KG1 (cell line): ENCODE data around the gene SULF2.

ENCODE experiments used
- DNase-seq: peaks from one replicate; lab custom pipeline; 2025; lab: John Stamatoyannopoulos, UW

SULF2 gene

GRCh38 chr20:47783828-47784598, 1.3 kb downstream of the SULF2 start:
- DNase-seq, result no peak

- no peak for DNase-seq
Observed at GRCh38 chr20:47782920-47783552, 2.2 kb downstream of the SULF2 start.

DNA sequence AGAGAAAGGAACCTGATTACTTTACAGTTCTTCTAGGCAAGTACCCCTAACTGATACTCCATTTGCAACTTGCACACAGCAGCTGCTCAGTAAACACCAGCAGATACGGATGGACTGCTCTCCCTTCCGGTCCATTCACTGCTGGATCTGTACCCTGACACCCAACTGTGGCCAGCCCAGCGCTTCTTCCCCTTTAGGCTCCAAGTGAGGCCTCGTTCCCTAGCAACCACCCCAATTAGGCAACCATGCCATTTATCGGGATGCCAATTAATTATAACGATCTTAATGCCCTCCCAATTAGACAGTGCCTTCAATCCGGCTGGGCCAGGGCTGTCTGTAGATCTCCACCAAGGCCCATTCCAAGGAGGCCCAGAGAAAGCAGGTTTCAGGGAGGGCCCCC, 3.2 kb downstream of the SULF2 start:
- DNase-seq, result no peak

GRCh38 chr20:47781632-47782031, 3.6 kb downstream of the SULF2 start:
- no peak for DNase-seq

DNA sequence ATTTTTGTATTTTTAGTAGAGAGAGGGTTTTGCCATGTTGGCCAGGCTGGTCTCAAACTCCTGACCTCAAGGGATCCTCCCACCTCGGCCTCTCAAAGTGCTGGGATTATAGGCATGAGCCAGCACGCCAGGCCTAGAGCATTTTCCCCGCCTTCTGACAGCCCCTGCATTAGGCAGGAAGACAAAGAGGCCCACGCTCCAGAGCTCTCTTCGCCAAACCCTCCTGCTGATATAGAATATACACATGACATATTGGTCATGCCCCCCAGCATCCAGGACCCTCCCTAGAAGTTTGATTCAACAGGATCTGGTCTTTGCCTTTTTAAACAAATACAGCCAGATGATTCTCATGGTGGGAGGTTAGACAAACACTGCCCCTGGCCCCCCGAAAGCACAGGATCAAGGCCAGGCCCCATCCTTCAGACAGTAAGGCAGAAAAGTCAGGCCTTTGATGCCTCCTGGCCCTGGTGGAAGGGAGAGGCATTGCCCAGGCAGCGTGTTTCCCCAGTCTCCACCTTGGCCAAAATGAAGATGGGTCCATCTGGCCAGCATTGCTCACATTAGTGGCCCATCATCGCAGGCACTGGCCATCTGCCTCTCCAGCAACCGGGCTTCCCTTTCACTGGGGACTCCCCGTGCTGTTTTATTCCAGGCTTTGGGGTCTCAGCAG, 4.4 kb downstream of the SULF2 start:
- no peak for DNase-seq

DNA sequence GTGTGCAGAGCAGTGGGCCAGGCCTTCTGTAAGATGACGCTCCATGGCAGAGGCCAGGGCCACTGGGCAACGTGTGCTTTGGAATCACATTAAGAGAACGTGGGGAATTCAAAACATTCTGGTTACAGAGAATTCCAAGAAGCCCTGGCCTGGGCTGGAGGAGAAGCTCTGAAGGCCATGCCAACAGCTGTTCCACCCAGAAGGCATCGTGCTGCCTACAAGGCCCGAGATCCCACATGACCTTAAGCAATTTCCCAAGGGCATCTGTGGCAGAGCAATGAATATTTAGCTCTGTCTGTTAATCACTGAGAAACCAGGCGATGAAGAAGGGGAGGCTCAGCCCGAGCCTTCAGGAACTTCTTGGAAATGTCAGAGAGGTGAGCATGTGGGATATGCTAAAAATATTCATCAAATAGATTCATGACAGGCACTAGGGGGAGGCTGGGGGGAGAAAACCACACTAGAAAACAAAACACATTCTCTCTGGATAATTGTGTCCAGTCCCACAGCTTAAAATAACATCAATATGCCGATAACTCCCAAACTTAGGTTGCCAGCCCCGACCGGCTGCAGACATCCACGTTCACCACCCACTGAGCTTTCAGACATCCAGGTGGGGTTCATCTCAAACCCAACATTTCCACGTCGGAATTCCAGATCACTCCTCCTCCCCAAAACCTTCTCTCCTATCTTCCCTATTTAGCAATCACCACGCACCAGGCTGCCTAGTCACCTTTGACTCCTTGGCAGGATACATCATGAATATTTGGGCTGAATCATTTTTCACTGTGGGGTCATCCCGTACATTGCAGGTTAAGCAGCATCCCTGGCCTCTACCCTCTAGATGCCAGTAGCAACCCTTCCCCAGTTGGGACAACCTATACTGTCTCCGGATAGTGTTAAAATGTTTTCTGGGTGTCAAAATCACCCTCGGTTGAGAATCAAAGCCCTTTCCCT, 6.6 kb downstream of the SULF2 start:
- DNase-seq, result no peak

- DNase-seq, result no peak
Observed at GRCh38 chr20:47777220-47777619, 8.1 kb downstream of the SULF2 start.

DNA sequence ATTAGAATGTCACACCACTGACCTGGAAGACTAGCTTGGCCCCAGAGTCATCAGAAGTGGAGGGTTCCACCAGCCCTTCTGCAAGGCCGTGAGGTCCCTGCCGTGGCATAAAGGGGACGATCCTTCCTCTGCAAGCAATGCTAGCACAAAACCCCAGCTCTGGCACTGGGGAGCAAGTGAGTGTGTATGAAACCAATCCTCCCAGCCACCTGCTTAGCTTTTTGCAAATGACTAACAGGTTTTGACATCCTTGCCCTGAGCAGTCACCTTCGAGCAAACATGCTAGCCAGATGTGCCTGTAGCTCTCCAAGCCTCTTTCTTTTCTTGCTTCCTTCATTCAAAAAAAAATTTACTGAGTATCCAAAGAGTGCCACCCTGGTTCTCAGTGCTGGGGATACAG, 8.6 kb downstream of the SULF2 start:
- no peak for DNase-seq

DNA sequence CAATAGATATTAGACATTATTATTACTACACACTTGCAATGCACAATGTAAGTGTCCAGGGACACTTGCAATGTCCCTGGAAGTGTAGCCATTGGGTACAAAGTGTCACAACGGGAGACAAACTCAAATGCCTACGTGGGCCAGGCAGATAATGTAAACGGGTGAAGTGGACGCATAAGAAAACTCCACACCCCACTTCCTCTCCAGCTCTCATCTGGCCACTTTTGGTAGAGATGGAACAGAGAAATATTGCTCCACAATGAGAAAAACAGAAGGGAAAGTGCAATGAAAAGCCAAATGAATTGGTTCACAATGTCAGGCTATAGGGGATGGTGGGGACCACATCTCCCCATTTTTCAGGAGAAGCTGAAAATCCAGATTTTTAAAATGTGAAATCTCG, 9.4 kb downstream of the SULF2 start:
- no peak for DNase-seq

GRCh38 chr20:47775039-47775438, 10.2 kb downstream of the SULF2 start:
- no peak for DNase-seq

DNA sequence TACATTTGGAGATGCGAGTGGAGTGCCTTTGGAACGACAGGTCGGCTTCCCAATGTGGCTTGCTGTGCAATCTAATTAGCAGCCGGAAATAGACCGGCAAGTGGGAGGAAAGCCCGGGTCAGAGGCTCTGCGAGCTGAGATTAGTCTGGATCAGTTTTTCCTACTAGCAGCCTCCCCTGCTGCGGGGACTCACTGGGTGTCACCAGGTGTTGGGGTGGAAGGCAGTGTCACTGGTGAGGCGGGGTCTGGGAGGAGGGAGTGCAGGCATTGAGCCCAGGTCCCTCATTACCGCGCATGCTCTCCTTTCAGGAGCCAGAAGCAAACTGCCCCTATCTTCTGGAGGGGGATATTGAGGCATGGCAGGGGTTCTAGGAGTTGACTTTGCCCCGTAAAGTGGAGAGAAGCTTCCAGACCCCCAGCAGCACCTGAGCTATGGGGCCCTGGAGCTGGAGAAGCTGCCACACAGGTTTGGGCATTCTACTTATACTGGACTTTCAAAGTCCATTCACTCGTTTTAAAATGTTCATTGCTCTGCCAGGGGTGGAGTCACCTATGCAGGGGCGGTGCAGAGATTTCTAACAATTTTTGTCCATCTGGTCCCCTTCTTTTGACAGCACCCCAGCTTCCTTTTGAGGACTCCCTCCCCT, 11.0 kb downstream of the SULF2 start:
- DNase-seq, result no peak

DNA sequence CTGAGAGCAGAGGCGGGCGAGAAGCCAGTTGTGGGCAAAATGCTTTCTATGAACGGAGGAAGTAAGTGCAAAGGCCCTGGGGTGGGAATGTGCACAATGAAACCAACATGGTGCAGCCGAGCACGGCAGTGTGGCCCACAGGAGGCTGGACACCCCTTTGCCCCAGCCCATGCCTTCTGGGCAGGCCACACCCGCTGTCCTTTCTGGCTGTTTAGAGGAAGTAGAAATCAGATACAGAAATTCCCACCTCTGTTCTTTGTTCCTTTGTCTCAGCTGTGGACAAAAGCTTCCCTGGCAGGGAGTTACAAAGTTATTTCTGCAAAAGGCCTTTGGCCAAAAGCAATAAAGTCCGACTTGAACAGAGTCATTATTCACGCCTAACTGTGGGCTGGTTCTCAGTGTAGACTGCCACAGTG, 11.9 kb downstream of the SULF2 start:
- no peak for DNase-seq

DNA sequence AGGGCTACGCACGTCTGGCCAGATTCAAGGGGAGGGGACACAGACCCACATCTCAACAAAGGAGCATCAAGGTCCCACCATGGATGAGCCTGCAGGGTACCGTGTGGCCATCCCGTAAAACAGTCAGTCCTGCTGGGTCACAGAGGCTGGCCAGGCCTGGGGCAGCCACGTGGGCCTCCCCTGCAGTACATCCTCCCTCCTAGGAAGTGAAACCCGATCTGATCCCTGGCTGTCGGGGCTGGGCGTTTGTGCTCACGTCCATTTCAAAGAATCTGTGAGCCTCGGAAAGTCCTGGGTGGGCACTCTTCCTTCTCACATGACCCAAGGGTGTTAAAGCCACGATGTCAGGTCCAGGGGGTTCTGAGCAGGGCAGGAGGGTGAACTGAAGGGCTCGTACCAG, 14.3 kb downstream of the SULF2 start:
- DNase-seq, result no peak

DNA sequence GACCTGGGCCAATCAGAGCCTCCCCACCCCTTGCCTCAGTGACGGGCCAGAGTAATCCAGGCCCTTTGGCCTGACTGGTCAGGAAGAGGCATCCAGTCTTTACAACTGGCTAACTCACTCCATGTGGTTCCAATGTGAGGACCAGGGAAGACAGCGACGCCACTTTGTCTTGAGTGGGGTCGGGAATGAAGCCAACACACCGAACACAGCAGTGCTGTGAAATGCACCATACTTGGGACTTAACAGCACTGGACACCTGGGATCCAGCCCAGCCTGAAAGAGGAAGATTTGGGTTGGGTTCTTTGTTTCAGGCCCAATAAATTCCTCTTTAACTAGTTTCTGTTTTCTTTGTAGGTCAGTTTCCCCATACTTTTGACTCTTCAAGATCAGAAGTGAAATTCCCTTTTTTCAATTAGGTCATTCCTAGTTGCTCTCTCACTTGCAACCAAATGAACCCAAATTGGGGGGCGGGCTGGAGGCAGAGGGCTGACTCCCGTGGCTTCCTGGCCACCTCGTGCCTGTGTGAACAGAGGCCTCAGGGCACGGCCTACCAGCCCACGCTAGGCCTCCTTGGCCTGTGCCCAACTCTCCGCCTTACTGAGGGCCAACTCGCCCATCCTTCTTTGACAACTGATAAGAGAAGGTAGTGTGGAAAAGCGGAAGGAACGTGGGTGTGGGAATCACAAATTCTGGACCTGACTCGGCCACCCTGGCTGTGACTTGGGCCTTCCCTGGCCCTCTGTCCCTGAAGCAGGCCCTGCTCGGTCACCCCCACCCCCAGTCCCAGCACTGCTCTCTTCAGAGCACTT, 17.1 kb downstream of the SULF2 start:
- no peak for DNase-seq

DNA sequence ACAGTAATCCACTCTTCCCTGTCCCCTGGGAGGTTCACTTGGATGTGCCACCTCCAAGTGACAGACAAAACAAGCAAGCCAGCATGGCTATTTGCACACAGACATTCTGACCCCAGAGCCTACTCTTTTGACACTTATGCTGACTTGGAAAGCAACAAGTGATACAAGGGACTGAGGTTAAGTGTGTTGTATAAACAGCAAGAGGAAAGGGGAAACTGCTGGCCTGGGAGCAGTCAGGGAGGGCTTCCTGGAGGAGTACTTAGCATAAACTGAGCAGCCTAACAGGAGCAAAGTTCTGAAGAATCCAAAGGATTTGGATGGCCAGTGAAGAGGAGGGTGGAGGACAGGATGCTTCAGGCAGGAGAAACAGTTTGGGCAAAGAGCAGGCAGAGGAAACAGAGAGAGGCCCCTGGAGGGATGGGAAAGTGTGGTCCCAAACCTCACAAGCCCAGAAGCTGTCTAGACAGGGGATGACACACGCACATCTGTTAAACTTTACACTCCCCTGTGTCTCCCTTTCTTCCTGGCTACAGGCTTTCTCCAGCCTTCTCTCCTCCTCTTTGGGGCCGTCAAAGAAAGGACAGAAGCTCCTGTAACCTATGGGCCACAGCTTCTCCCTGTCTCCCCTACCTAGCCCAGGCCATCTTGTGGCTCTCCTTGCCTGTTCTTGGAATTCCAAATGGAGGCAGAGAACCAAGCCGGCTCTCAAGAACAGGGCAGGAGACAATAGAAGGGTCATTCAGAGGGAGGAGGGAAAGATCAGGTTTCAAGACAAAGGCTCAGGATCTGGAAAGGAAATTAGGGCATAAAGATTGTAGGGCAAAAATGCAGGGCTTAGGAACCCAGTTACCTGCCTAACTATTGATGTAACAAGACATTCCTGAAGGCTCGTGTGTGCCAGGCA, 19.3 kb downstream of the SULF2 start:
- no peak for DNase-seq

DNA sequence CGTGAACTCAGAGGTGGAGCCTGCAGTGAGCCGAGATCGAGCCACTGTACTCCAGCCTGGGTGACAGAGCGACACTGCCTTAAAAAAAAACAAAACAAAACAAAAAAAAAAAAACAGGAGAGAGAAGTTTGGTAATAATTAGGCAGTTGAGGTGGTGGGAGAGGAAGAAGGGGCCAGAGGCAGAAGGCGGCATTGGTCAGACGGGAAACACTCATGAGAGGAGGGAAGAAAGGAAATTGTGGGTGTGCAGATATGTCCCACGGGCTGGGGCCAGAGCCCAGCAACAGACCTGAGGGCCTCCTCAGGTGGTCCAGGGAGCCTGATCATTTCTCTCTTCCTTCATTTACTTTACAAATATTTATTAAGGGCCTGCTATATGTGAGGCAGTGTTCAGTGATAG, 20.0 kb downstream of the SULF2 start:
- no peak for DNase-seq

DNA sequence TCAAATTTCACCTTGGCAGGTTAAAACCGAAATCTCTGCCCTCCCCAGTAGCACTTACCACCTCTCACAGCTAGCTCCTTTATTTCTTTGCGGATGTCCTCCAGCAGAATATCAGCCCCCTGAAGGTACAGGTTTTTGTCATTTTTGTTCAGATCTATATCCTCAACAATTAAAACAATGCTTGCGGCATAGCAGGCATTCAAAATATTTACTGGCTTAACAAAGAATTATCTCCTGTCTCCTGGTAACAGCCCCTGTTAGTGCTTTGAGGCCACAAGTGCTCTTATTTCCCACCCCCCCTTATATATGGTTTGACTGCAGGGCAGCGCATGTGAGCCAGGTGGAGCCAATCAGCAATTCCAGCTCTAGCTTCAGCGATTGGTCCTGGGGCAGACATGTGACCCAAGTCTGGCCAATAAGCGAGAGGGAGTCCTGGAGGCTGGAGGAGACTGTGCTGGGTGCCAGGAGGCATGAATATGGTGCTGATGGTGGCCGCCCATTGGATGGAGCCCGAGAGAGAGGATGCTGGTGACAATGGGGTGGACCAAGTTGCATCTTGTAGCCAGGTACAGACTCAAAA, 21.0 kb downstream of the SULF2 start:
- no peak for DNase-seq

DNA sequence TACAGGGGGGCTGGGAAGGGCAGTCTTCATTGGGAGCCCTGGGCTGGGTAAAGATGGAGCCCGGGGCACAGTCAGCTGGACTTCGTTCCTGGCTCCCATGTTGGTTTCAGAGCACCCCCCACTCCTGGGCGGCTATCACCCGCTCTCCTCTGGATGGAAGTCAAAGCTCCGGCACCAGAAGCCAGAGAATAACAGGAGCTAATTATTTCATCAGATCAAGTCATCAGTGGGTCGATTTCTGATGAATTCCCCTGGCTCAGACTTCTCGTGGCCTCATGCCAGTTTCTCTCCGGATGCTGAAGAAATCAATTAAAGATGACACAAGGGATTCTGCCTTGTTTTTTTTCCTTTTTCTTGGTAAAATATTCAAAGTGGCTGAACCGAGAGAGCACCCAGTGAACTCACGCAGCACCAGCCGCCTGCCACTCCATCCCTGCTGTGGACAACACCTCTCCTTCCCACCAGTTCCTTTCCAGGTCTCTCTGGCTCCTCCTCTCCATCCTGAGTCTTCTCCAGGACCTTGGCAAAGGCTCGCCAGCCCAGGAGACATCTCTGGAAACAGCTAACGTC, 22.5 kb downstream of the SULF2 start:
- DNase-seq, result no peak

GRCh38 chr20:47761482-47762047, 23.7 kb downstream of the SULF2 start:
- no peak for DNase-seq
